ENCODE data around the gene WDR91.
A peak's percentile ranks its signal among the peaks of the same experiment; 100 is the strongest.

GRCh38 chr7:135169141-135169963 is 42.0 kb downstream of the WDR91 start:
- TF ChIP-seq, protein P1, sequence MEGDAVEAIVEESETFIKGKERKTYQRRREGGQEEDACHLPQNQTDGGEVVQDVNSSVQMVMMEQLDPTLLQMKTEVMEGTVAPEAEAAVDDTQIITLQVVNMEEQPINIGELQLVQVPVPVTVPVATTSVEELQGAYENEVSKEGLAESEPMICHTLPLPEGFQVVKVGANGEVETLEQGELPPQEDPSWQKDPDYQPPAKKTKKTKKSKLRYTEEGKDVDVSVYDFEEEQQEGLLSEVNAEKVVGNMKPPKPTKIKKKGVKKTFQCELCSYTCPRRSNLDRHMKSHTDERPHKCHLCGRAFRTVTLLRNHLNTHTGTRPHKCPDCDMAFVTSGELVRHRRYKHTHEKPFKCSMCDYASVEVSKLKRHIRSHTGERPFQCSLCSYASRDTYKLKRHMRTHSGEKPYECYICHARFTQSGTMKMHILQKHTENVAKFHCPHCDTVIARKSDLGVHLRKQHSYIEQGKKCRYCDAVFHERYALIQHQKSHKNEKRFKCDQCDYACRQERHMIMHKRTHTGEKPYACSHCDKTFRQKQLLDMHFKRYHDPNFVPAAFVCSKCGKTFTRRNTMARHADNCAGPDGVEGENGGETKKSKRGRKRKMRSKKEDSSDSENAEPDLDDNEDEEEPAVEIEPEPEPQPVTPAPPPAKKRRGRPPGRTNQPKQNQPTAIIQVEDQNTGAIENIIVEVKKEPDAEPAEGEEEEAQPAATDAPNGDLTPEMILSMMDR (IDR thresholded peaks at IDR 0.05), result peak; percentile 47
- TF ChIP-seq EZH2 (IDR thresholded peaks at IDR 0.05), result no peak
